ENCODE results near the gene PDE6G. TPM values are rescaled to one million over a fixed set of nuclear protein-coding genes. Genes with fewer than 3 reads are reported as not detected.

Gene PDE6G
- total RNA-seq, 1 experiment from 2014 or later, result 0.85 TPM

- TF ChIP-seq, protein P1, sequence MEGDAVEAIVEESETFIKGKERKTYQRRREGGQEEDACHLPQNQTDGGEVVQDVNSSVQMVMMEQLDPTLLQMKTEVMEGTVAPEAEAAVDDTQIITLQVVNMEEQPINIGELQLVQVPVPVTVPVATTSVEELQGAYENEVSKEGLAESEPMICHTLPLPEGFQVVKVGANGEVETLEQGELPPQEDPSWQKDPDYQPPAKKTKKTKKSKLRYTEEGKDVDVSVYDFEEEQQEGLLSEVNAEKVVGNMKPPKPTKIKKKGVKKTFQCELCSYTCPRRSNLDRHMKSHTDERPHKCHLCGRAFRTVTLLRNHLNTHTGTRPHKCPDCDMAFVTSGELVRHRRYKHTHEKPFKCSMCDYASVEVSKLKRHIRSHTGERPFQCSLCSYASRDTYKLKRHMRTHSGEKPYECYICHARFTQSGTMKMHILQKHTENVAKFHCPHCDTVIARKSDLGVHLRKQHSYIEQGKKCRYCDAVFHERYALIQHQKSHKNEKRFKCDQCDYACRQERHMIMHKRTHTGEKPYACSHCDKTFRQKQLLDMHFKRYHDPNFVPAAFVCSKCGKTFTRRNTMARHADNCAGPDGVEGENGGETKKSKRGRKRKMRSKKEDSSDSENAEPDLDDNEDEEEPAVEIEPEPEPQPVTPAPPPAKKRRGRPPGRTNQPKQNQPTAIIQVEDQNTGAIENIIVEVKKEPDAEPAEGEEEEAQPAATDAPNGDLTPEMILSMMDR (IDR thresholded peaks at IDR 0.05), result no peak
- no peak for TF ChIP-seq POLR2AphosphoS5 (IDR thresholded peaks at IDR 0.05; ENCODE audit: low read depth, low read length)
- TF ChIP-seq TCF7L2 (IDR thresholded peaks at IDR 0.05; ENCODE audit: low read depth, low read length), result no peak
- TF ChIP-seq, protein P2, sequence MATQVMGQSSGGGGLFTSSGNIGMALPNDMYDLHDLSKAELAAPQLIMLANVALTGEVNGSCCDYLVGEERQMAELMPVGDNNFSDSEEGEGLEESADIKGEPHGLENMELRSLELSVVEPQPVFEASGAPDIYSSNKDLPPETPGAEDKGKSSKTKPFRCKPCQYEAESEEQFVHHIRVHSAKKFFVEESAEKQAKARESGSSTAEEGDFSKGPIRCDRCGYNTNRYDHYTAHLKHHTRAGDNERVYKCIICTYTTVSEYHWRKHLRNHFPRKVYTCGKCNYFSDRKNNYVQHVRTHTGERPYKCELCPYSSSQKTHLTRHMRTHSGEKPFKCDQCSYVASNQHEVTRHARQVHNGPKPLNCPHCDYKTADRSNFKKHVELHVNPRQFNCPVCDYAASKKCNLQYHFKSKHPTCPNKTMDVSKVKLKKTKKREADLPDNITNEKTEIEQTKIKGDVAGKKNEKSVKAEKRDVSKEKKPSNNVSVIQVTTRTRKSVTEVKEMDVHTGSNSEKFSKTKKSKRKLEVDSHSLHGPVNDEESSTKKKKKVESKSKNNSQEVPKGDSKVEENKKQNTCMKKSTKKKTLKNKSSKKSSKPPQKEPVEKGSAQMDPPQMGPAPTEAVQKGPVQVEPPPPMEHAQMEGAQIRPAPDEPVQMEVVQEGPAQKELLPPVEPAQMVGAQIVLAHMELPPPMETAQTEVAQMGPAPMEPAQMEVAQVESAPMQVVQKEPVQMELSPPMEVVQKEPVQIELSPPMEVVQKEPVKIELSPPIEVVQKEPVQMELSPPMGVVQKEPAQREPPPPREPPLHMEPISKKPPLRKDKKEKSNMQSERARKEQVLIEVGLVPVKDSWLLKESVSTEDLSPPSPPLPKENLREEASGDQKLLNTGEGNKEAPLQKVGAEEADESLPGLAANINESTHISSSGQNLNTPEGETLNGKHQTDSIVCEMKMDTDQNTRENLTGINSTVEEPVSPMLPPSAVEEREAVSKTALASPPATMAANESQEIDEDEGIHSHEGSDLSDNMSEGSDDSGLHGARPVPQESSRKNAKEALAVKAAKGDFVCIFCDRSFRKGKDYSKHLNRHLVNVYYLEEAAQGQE (IDR thresholded peaks at IDR 0.05; ENCODE audit: insufficient read depth in 1 of 2, low read depth in 2 of 2, low read length in 1 of 2), result no peak
- TF ChIP-seq SIN3A (IDR thresholded peaks at IDR 0.05; ENCODE audit: borderline replicate concordance, insufficient read depth, low read depth, low read length), result no peak
- CTCF ChIA-PET, result no interaction called here
- H3K27me3 ChIP-seq (ENCODE audit: control insufficient read depth, insufficient read depth, low read length), result no peaks in the 10 kb centered on the region
- intact Hi-C loops (cut with micrococcal nuclease; ENCODE audit: unreplicated experiment), result loop anchor here (5.0 kb wide), 1 partner anchor 36 kb away; the partner anchor contains the start of genes CCDC137 and OXLD1
- DNase-seq (ENCODE audit: low read depth, low spot score) (no peak), ATAC-seq (no peak)
- POLR2A ChIA-PET, result no interaction called here
- no peaks in the 10 kb centered on the region for H3K9me3 ChIP-seq (ENCODE audit: control insufficient read depth, insufficient read depth, low read depth, low read length)
- no peak overlapping the region for H3K27ac ChIP-seq (ENCODE audit: low read length)
- in situ Hi-C loops (cut with HindIII; ENCODE audit: low pct_unique_long_range_greater_than_20kb, low sequenced_read_pairs), result no loop called here
- H3K4me3 ChIP-seq (ENCODE audit: low read depth in 2 of 2, low read length in 2 of 2), result no peak overlapping the region
- H3K4me1 ChIP-seq (ENCODE audit: control insufficient read depth, insufficient read depth, low read length), result 0 out of 2 replicates have a peak, but pooled peaks cover 3% of the 10 kb centered on the region
- no TSS peak for BruUV-seq (replicated peaks)
- peaks cover 6% of the 10 kb centered on the region; the same call in 1 of the 2 replicates for H3K36me3 ChIP-seq (ENCODE audit: control insufficient read depth, insufficient read depth, low read length)
Measured at GRCh38 chr17:81631482-81631881, 24.9 kb downstream of the PDE6G start.

- H3K4me3 ChIP-seq (ENCODE audit: low read depth in 2 of 2, low read length in 2 of 2), result no peak overlapping the region
- no peak for TF ChIP-seq TCF7L2 (IDR thresholded peaks at IDR 0.05; ENCODE audit: low read depth, low read length)
- no peak for TF ChIP-seq POLR2AphosphoS5 (IDR thresholded peaks at IDR 0.05; ENCODE audit: low read depth, low read length)
- TF ChIP-seq, protein P1 (IDR thresholded peaks at IDR 0.05), result no peak
- TF ChIP-seq, protein P2 (IDR thresholded peaks at IDR 0.05; ENCODE audit: insufficient read depth in 1 of 2, low read depth in 2 of 2, low read length in 1 of 2), result no peak
- TF ChIP-seq SIN3A (IDR thresholded peaks at IDR 0.05; ENCODE audit: borderline replicate concordance, insufficient read depth, low read depth, low read length), result no peak
- intact Hi-C loops (cut with micrococcal nuclease; ENCODE audit: unreplicated experiment), result loop anchor here (5.0 kb wide), 1 partner anchor 37 kb away; the partner anchor contains the start of genes CCDC137 and OXLD1
- in situ Hi-C loops (cut with HindIII; ENCODE audit: low pct_unique_long_range_greater_than_20kb, low sequenced_read_pairs), result no loop called here
- DNase-seq (ENCODE audit: low read depth, low spot score) (no peak), ATAC-seq (no peak)
- H3K4me1 ChIP-seq (ENCODE audit: control insufficient read depth, insufficient read depth, low read length), result no peaks in the 10 kb centered on the region
- H3K9me3 ChIP-seq (ENCODE audit: control insufficient read depth, insufficient read depth, low read depth, low read length), result no peaks in the 10 kb centered on the region
- CTCF ChIA-PET, result no interaction called here
- no peak overlapping the region for H3K27ac ChIP-seq (ENCODE audit: low read length)
- H3K27me3 ChIP-seq (ENCODE audit: control insufficient read depth, insufficient read depth, low read length), result no peaks in the 10 kb centered on the region
- POLR2A ChIA-PET, result no interaction called here
- peaks cover 9% of the 10 kb centered on the region; the same call in 1 of the 2 replicates for H3K36me3 ChIP-seq (ENCODE audit: control insufficient read depth, insufficient read depth, low read length)
- BruUV-seq (replicated peaks), result no TSS peak
Measured at GRCh38 chr17:81630274-81630673, 26.1 kb downstream of the PDE6G start.
